GM23338 (cell line): ENCODE results near the gene FYCO1. TPM values are rescaled to one million over a fixed set of nuclear protein-coding genes. Genes with fewer than 3 reads are reported as not detected.
"Not testable (repeated sequence)": the region's sequence is repeated elsewhere in the genome, so short reads cannot be mapped to it uniquely, and the experiment has no call there.

Experiments
- ATAC-seq: fragments of 200-7000 bp; cut with Tn5 transposase; 3 replicates; pipeline ENCODE4 v1.9.1; 2020
- DNase-seq: peaks from one replicate; pipeline ENCODE4 v3.0.0-alpha.2; 2015; ENCODE audit warnings: low spot score
- H2AFZ ChIP-seq: fragments of 200-600 bp; sonication (generic); 2 replicates; pipeline ENCODE4 v1.8.0; 2016; ENCODE audit warnings: antibody characterized with exemption, mild to moderate bottlenecking, moderate library complexity
- H3F3A ChIP-seq: fragments of 200-600 bp; sonication (generic); replicated peaks from 2 replicates; pipeline ENCODE4 v1.8.0; 2017; ENCODE audit warnings: antibody characterized with exemption, mixed run types, low read depth
- H3K27ac ChIP-seq: fragments of 200-600 bp; sonication (generic); 2 replicates; pipeline ENCODE4 v1.6.1; 2016; ENCODE audit warnings: low read depth
- H3K27me3 ChIP-seq: fragments of 200-600 bp; sonication (generic); 2 replicates; pipeline ENCODE4 v1.8.0; 2016; ENCODE audit warnings: mild to moderate bottlenecking, mixed run types, moderate library complexity; ENCODE audit not compliant: insufficient read depth
- H3K36me3 ChIP-seq: fragments of 200-600 bp; sonication (generic); 2 replicates; pipeline ENCODE4 v1.8.0; 2016; ENCODE audit warnings: mild to moderate bottlenecking; ENCODE audit not compliant: insufficient read depth
- H3K4me1 ChIP-seq: fragments of 200-600 bp; sonication (generic); 2 replicates; pipeline ENCODE4 v1.8.0; 2016; ENCODE audit warnings: mild to moderate bottlenecking, moderate library complexity; ENCODE audit not compliant: insufficient read depth
- H3K4me2 ChIP-seq: fragments of 200-600 bp; sonication (generic); 2 replicates; pipeline ENCODE4 v1.7.1; 2017; ENCODE audit warnings: mixed run types
- H3K4me3 ChIP-seq: fragments of 200-600 bp; sonication (generic); 2 replicates; pipeline ENCODE4 v1.6.1; 2016; ENCODE audit warnings: mixed run types
- H3K79me2 ChIP-seq: fragments of 200-600 bp; sonication (generic); replicated peaks from 2 replicates; pipeline ENCODE4 v1.8.0; 2017; ENCODE audit warnings: mild to moderate bottlenecking; ENCODE audit not compliant: insufficient read depth
- H3K9me2 ChIP-seq: fragments of 200-600 bp; sonication (generic); 2 replicates; pipeline ENCODE4 v1.8.0; 2017; ENCODE audit not compliant: insufficient read depth
- H4K20me1 ChIP-seq: fragments of 200-600 bp; sonication (generic); replicated peaks from 2 replicates; pipeline ENCODE4 v1.8.0; 2017; ENCODE audit warnings: mild to moderate bottlenecking; ENCODE audit not compliant: insufficient read depth
- H3K27ac Mint-ChIP-seq: 2 replicates; pipeline ENCODE4 v1.8.0; 2020; ENCODE audit warnings: inconsistent platforms, mild to moderate bottlenecking, moderate library complexity, mixed read lengths
- H3K27me3 Mint-ChIP-seq: 3 replicates; pipeline ENCODE4 v1.8.0; 2022; ENCODE audit warnings: low read depth, mild to moderate bottlenecking, moderate library complexity, mixed read lengths, inconsistent platforms; ENCODE audit not compliant: insufficient read depth, poor library complexity
- H3K36me3 Mint-ChIP-seq: 3 replicates; pipeline ENCODE4 v1.8.0; 2021; ENCODE audit warnings: low read depth, mild to moderate bottlenecking, inconsistent platforms, moderate library complexity, mixed read lengths
- H3K4me1 Mint-ChIP-seq: 3 replicates; pipeline ENCODE4 v1.8.0; 2020; ENCODE audit warnings: mild to moderate bottlenecking, inconsistent platforms, mixed read lengths
- H3K4me3 Mint-ChIP-seq: 3 replicates; pipeline ENCODE4 v1.8.0; 2021; ENCODE audit warnings: moderate library complexity, mild to moderate bottlenecking, inconsistent platforms, mixed read lengths
- H3K9me3 Mint-ChIP-seq: 3 replicates; pipeline ENCODE4 v1.8.0; 2020; ENCODE audit warnings: moderate library complexity, mild to moderate bottlenecking, inconsistent platforms, mixed read lengths
- EZH2phosphoT487 ChIP-seq: fragments of 200-600 bp; sonication (generic); IDR thresholded peaks from one replicate; pipeline ENCODE4 v1.8.1; 2018; ENCODE audit warnings: antibody characterized with exemption; ENCODE audit not compliant: unreplicated experiment
- polyA plus RNA-seq: library from polyadenylated mRNA; unstranded; fragments of >200 nt; fragmentation: Nextera tagmentation; extraction: Ambion mirVana; gene quantifications from 2 replicates; pipeline ENCODE4 v1.2.1, GENCODE V29; 2016
- total RNA-seq: library from RNA; depleted of rRNA; stranded (reverse); fragments of >200 nt; shearing (Covaris generic); gene quantifications from 2 replicates; pipeline ENCODE4 v1.2.3, GENCODE V29; 2014
- TF ChIP-seq, protein P1 (sequence below): fragments of 250-450 bp; sonication (Bioruptor Pico); IDR thresholded peaks from 2 replicates; pipeline ENCODE4 v1.5.0; 2020; ENCODE audit warnings: mild to moderate bottlenecking, moderate library complexity

The FYCO1 gene
- total and polyA plus RNA-seq, 2 experiments from 2014 or later, result 4.5 to 17.2 TPM

DNA sequence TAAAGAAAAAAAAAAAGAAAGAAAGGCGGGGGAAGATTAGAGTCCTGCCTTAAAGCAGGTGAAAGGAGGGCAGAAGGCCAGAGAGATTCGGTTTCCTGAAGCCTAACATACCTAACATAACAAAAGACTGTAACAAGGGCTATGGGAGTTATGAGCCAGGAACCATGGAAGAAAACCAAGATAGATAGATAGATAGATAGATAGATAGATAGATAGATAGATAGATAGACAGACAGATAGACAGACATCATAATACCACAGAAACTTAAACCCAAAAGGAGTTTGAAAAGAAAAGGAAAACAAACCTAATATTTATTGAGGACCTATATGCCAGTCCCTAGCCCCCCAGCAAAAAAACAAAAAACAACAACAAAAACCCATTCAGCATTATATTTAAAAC, 2.3 kb upstream of the FYCO1 start (continued):
- TF ChIP-seq, protein P1, sequence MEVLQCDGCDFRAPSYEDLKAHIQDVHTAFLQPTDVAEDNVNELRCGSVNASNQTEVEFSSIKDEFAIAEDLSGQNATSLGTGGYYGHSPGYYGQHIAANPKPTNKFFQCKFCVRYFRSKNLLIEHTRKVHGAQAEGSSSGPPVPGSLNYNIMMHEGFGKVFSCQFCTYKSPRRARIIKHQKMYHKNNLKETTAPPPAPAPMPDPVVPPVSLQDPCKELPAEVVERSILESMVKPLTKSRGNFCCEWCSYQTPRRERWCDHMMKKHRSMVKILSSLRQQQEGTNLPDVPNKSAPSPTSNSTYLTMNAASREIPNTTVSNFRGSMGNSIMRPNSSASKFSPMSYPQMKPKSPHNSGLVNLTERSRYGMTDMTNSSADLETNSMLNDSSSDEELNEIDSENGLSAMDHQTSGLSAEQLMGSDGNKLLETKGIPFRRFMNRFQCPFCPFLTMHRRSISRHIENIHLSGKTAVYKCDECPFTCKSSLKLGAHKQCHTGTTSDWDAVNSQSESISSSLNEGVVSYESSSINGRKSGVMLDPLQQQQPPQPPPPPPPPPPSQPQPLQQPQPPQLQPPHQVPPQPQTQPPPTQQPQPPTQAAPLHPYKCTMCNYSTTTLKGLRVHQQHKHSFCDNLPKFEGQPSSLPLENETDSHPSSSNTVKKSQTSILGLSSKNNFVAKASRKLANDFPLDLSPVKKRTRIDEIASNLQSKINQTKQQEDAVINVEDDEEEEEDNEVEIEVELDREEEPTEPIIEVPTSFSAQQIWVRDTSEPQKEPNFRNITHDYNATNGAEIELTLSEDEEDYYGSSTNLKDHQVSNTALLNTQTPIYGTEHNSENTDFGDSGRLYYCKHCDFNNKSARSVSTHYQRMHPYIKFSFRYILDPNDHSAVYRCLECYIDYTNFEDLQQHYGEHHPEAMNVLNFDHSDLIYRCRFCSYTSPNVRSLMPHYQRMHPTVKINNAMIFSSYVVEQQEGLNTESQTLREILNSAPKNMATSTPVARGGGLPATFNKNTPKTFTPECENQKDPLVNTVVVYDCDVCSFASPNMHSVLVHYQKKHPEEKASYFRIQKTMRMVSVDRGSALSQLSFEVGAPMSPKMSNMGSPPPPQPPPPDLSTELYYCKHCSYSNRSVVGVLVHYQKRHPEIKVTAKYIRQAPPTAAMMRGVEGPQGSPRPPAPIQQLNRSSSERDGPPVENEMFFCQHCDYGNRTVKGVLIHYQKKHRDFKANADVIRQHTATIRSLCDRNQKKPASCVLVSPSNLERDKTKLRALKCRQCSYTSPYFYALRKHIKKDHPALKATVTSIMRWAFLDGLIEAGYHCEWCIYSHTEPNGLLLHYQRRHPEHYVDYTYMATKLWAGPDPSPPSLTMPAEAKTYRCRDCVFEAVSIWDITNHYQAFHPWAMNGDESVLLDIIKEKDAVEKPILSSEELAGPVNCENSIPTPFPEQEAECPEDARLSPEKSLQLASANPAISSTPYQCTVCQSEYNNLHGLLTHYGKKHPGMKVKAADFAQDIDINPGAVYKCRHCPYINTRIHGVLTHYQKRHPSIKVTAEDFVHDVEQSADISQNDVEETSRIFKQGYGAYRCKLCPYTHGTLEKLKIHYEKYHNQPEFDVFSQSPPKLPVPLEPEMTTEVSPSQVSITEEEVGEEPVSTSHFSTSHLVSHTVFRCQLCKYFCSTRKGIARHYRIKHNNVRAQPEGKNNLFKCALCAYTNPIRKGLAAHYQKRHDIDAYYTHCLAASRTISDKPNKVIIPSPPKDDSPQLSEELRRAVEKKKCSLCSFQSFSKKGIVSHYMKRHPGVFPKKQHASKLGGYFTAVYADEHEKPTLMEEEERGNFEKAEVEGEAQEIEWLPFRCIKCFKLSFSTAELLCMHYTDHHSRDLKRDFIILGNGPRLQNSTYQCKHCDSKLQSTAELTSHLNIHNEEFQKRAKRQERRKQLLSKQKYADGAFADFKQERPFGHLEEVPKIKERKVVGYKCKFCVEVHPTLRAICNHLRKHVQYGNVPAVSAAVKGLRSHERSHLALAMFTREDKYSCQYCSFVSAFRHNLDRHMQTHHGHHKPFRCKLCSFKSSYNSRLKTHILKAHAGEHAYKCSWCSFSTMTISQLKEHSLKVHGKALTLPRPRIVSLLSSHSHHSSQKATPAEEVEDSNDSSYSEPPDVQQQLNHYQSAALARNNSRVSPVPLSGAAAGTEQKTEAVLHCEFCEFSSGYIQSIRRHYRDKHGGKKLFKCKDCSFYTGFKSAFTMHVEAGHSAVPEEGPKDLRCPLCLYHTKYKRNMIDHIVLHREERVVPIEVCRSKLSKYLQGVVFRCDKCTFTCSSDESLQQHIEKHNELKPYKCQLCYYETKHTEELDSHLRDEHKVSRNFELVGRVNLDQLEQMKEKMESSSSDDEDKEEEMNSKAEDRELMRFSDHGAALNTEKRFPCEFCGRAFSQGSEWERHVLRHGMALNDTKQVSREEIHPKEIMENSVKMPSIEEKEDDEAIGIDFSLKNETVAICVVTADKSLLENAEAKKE (CRISPR knock-in tag), result no peak
- TF ChIP-seq EZH2phosphoT487, result no peak

DNA sequence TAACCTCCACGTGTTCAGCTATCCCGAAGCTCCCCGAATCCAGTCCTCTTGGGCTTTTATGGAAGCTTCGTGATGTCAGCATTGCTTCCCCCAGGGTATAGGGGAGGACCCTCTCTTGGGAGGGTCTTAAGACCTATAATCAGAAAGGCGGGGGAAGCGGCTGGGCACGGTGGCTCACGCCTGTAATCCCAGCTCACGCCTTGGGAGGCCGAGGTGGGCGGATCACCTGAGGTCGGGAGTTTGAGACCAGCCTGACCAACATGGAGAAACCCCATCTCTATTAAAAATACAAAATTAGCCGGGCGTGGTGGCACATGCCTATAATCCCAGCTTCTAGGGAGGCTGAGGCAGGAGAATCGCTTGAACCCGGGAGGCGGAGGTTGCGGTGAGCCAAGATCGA, 1.9 kb upstream of the FYCO1 start:
- peaks cover 25% of the 10 kb centered on the region for H3K4me1 Mint-ChIP-seq
- H4K20me1 ChIP-seq, ATAC-seq, H3K4me3 Mint-ChIP-seq, H3K4me3 ChIP-seq, H3K36me3 Mint-ChIP-seq, H3K27ac Mint-ChIP-seq, H3F3A ChIP-seq, H3K9me3 Mint-ChIP-seq, H3K27ac ChIP-seq, H3K4me2 ChIP-seq, H3K36me3 ChIP-seq, H2AFZ ChIP-seq, DNase-seq, H3K27me3 ChIP-seq, H3K27me3 Mint-ChIP-seq, H3K9me2 ChIP-seq: not testable (repeated sequence)
- Histone ChIP-seq H3K4me1 (peaks cover 18% of the 10 kb centered on the region), H3K79me2 (peaks cover 21% of the 10 kb centered on the region)
